HCT116 (cell line): ENCODE results near the gene MRPS12. TPM values are rescaled to one million over a fixed set of nuclear protein-coding genes. Genes with fewer than 3 reads are reported as not detected.

Experiments
- ATAC-seq: fragments of 200-7000 bp; cut with Tn5 transposase; 2 replicates; pipeline ENCODE4 v1.9.1; 2020; ENCODE audit warnings: mild to moderate bottlenecking, moderate library complexity
- BruUV-seq: library from RNA; stranded (reverse); fragments of 400-500 nt; replicated peaks from 2 replicates; lab custom pipeline; 2021; lab: Mats Ljungman, UMichigan
- CTCF ChIA-PET: fragments of 300-600 bp; sonication (Branson Sonifier 250); formaldehyde crosslinking; loops from one replicate; lab custom pipeline; 2021; ENCODE audit warnings: antibody characterized with exemption; lab: Charles Lee
- POLR2A ChIA-PET: fragments of 300-600, 350-600 bp; sonication (Branson Sonifier 250); formaldehyde crosslinking; loops from one replicate; lab custom pipeline; 2021; ENCODE audit warnings: antibody characterized with exemption; lab: Charles Lee
- RAD21 ChIA-PET, 2 experiments: fragments of 300-600 bp; sonication (Branson Sonifier 250); formaldehyde crosslinking; loops; one replicate each; lab custom pipeline; 2023; ENCODE audit warnings: low total read pairs in 2 of 2; ENCODE audit not compliant: uncharacterized antibody in 2 of 2, unreplicated experiment in 2 of 2, low non-redundant PET in 1 of 2; lab: Charles Lee
- DNase-seq: peaks from one replicate; pipeline ENCODE4 v3.0.0-alpha.2; 2010; ENCODE audit warnings: low read depth, low spot score
- H2AFZ ChIP-seq: fragments of 200-600 bp; shearing (Covaris generic), sonication (generic); 2 replicates; pipeline ENCODE4 v1.6.1; 2017; ENCODE audit warnings: low read depth, mixed run types, mixed read lengths, antibody characterized with exemption, low read length; ENCODE audit not compliant: poor library complexity, severe bottlenecking
- H3K27ac ChIP-seq: 2 replicates; pipeline ENCODE4 v1.5.1; 2012; ENCODE audit warnings: low read depth, low read length
- H3K27me3 ChIP-seq: fragments of 200-600 bp; sonication (generic); 2 replicates; pipeline ENCODE4 v1.6.1; 2016; ENCODE audit warnings: mixed run types, low read length, mixed read lengths; ENCODE audit not compliant: insufficient read depth
- H3K36me3 ChIP-seq, 2 experiments: fragments of 200-500 bp in 1 of 2; fragments of 200-600 bp in 1 of 2; sonication (Bioruptor generic) in 1 of 2; sonication (generic) in 1 of 2; 2 replicates each; pipeline versions ENCODE4 v1.5.1 to v1.6.1; 2014 to 2016; ENCODE audit warnings: low read length in 2 of 2, inconsistent platforms in 1 of 2, mixed read lengths in 1 of 2, mixed run types in 1 of 2; ENCODE audit not compliant: insufficient read depth in 2 of 2, control insufficient read depth in 1 of 2
- H3K4me1 ChIP-seq, 2 experiments: fragments of 200-600 bp in 1 of 2; sonication (generic) in 1 of 2; 2 replicates each; pipeline versions ENCODE4 v1.5.1 to v1.6.1; 2012 to 2017; ENCODE audit warnings: low read length in 2 of 2, inconsistent platforms in 1 of 2, mild to moderate bottlenecking in 1 of 2, mixed read lengths in 1 of 2, mixed run types in 1 of 2, moderate library complexity in 1 of 2; ENCODE audit not compliant: insufficient read depth in 2 of 2, control insufficient read depth in 1 of 2
- H3K4me2 ChIP-seq: fragments of 200-600 bp; sonication (generic); 2 replicates; pipeline ENCODE4 v1.6.1; 2017; ENCODE audit warnings: mixed run types, low read length, mixed read lengths
- H3K4me3 ChIP-seq, 2 experiments: fragments of 200-600 bp in 1 of 2; sonication (generic) in 1 of 2; replicated peaks in 1 of 2; 2 replicates each; pipeline ENCODE4 v1.5.1; 2011 to 2016; ENCODE audit warnings: low read length in 2 of 2, control low read depth in 1 of 2, low read depth in 1 of 2, mild to moderate bottlenecking in 1 of 2, mixed read lengths in 1 of 2, mixed run types in 1 of 2
- H3K79me2 ChIP-seq: fragments of 200-600 bp; sonication (generic); 2 replicates; pipeline ENCODE4 v1.6.1; 2017; ENCODE audit warnings: mild to moderate bottlenecking, mixed run types, low read length, moderate library complexity, mixed read lengths; ENCODE audit not compliant: insufficient read depth
- H3K9ac ChIP-seq: fragments of 200-600 bp; sonication (generic); 2 replicates; pipeline ENCODE4 v1.6.1; 2016; ENCODE audit warnings: low read length, mixed read lengths
- H3K9me2 ChIP-seq: fragments of 200-600 bp; sonication (generic), shearing (Covaris generic); 2 replicates; pipeline ENCODE4 v1.6.1; 2017; ENCODE audit warnings: mixed run types, mild to moderate bottlenecking, moderate library complexity; ENCODE audit not compliant: insufficient read depth
- H3K9me3 ChIP-seq, 2 experiments: fragments of 200-500 bp in 1 of 2; fragments of 200-600 bp in 1 of 2; sonication (Bioruptor generic) in 1 of 2; sonication (generic) in 1 of 2; 2 replicates each; pipeline ENCODE4 v1.6.1; 2014 to 2017; ENCODE audit warnings: low read length in 2 of 2, mixed read lengths in 2 of 2, inconsistent platforms in 1 of 2, low read depth in 1 of 2, mild to moderate bottlenecking in 1 of 2, mixed run types in 1 of 2, moderate library complexity in 1 of 2; ENCODE audit not compliant: control insufficient read depth in 1 of 2, insufficient read depth in 1 of 2
- H4K20me1 ChIP-seq: fragments of 200-600 bp; sonication (generic), shearing (Covaris generic); 2 replicates; pipeline ENCODE4 v1.6.1; 2017; ENCODE audit warnings: mixed run types, mild to moderate bottlenecking, moderate library complexity; ENCODE audit not compliant: insufficient read depth
- CBX3 ChIP-seq: IDR thresholded peaks from 2 replicates; pipeline ENCODE4 v1.6.1; 2012; ENCODE audit warnings: low read depth
- EGR1 ChIP-seq: IDR thresholded peaks from 2 replicates; pipeline ENCODE4 v1.6.1; 2012; ENCODE audit warnings: low read depth
- EZH2phosphoT487 ChIP-seq: fragments of 200-600 bp; IDR thresholded peaks from 2 replicates; pipeline ENCODE4 v1.6.1; 2018; ENCODE audit warnings: antibody characterized with exemption, borderline replicate concordance
- FOSL1 ChIP-seq: IDR thresholded peaks from 2 replicates; pipeline ENCODE4 v1.6.1; 2012; ENCODE audit warnings: low read depth
- JUND ChIP-seq: IDR thresholded peaks from 2 replicates; pipeline ENCODE4 v1.6.1; 2012
- POLR2A ChIP-seq: IDR thresholded peaks from 2 replicates; pipeline ENCODE4 v1.7.0; 2011; ENCODE audit warnings: borderline replicate concordance; ENCODE audit not compliant: insufficient read depth, insufficient read length; ENCODE audit errors: extremely low read depth
- RAD21 ChIP-seq: IDR thresholded peaks from 2 replicates; pipeline ENCODE4 v1.6.1; 2012; ENCODE audit warnings: low read depth, mild to moderate bottlenecking
- REST ChIP-seq: IDR thresholded peaks from 2 replicates; pipeline ENCODE4 v1.6.1; 2012; ENCODE audit warnings: low read depth
- SIN3A ChIP-seq: IDR thresholded peaks from 2 replicates; pipeline ENCODE4 v1.6.1; 2012; ENCODE audit warnings: low read depth
- SP1 ChIP-seq: IDR thresholded peaks from 2 replicates; pipeline ENCODE4 v1.6.1; 2012; ENCODE audit warnings: low read depth
- SRF ChIP-seq: IDR thresholded peaks from 2 replicates; pipeline ENCODE4 v1.6.1; 2012; ENCODE audit warnings: low read depth
- TCF7L2 ChIP-seq: IDR thresholded peaks from 2 replicates; pipeline ENCODE4 v1.7.0; 2011; ENCODE audit warnings: borderline replicate concordance, inconsistent platforms; ENCODE audit not compliant: insufficient read depth, insufficient read length; ENCODE audit errors: extremely low read depth
- YY1 ChIP-seq: IDR thresholded peaks from 2 replicates; pipeline ENCODE4 v1.6.1; 2011; ENCODE audit warnings: low read length, low read depth, moderate library complexity, mild to moderate bottlenecking; ENCODE audit not compliant: insufficient replicate concordance; ENCODE audit errors: extremely low read depth
- ZFX ChIP-seq: fragments of 450-650 bp; IDR thresholded peaks from 2 replicates; pipeline ENCODE4 v1.6.1; 2017
- ZNF274 ChIP-seq: fragments of 200-500 bp; sonication (Bioruptor generic); IDR thresholded peaks from 2 replicates; pipeline ENCODE4 v1.6.1; 2014; ENCODE audit warnings: mild to moderate bottlenecking, low read depth, low read length, inconsistent platforms
- intact Hi-C: fragments of 100-400 bp; cut with micrococcal nuclease; formaldehyde crosslinking; loops from 2 replicates; pipeline ENCODE4 v1.10.0; 2022
- total RNA-seq: library from RNA; stranded (reverse); gene quantifications from one replicate; pipeline ENCODE4 v1.2.1, GENCODE V29; 2021; ENCODE audit not compliant: unreplicated experiment
- TF ChIP-seq, protein P1 (sequence below): IDR thresholded peaks from 2 replicates; pipeline ENCODE4 v1.6.1; 2011; ENCODE audit warnings: mild to moderate bottlenecking, low read length, moderate library complexity; ENCODE audit not compliant: insufficient replicate concordance; ENCODE audit errors: extremely low read depth
- TF ChIP-seq, protein P2 (sequence below), 3 experiments: fragments of 200-600 bp in 1 of 3; sonication (generic) in 1 of 3; IDR thresholded peaks in 2 of 3; conservative IDR thresholded peaks in 1 of 3; 2 replicates each; pipeline ENCODE4 v1.5.1; 2012 to 2017; ENCODE audit warnings: low read depth in 2 of 3, low read length in 2 of 3, antibody characterized with exemption in 1 of 3, borderline replicate concordance in 1 of 3, control low read depth in 1 of 3, mild to moderate bottlenecking in 1 of 3, mixed read lengths in 1 of 3, mixed run types in 1 of 3, moderate library complexity in 1 of 3; ENCODE audit not compliant: insufficient read depth in 1 of 3
- TF ChIP-seq, protein P3 (sequence below): IDR thresholded peaks from 2 replicates; pipeline ENCODE4 v1.6.1; 2012

MRPS12 gene
- total RNA-seq, 1 experiment from 2014 or later, result 97.7 TPM

GRCh38 chr19:38933544-38933943 lies 2.8 kb downstream of the MRPS12 start:
- H3K4me1 ChIP-seq, result peaks cover 11 to 20% of the 10 kb centered on the region in 2 experiments; a peak in 3 of 4 replicates
- RAD21 ChIA-PET, result interaction anchor here in 1 of 2 experiments (0.7 kb wide), 1 partner anchor 124 kb away, joined by 3 read pairs; no protein-coding TSS in a partner anchor
- no peak overlapping the region for H3K9ac ChIP-seq
- ATAC-seq, result no peak
- intact Hi-C loops, result loop anchor here (5.0 to 10.0 kb wide), 3 partner anchors 201 to 419 kb away; no protein-coding TSS in a partner anchor
- DNase-seq, result no peak
- peaks cover 0 to 9% of the 10 kb centered on the region in 2 experiments; a peak in 1 of 4 replicates for H3K9me3 ChIP-seq
- no peak overlapping the region for H3K4me3 ChIP-seq
- H2AFZ ChIP-seq, result no peak overlapping the region
- TF ChIP-seq SP1, result no peak
- TF ChIP-seq ZFX, result no peak
- no peak for TF ChIP-seq EGR1
- TF ChIP-seq YY1, result no peak
- TF ChIP-seq, protein P1, sequence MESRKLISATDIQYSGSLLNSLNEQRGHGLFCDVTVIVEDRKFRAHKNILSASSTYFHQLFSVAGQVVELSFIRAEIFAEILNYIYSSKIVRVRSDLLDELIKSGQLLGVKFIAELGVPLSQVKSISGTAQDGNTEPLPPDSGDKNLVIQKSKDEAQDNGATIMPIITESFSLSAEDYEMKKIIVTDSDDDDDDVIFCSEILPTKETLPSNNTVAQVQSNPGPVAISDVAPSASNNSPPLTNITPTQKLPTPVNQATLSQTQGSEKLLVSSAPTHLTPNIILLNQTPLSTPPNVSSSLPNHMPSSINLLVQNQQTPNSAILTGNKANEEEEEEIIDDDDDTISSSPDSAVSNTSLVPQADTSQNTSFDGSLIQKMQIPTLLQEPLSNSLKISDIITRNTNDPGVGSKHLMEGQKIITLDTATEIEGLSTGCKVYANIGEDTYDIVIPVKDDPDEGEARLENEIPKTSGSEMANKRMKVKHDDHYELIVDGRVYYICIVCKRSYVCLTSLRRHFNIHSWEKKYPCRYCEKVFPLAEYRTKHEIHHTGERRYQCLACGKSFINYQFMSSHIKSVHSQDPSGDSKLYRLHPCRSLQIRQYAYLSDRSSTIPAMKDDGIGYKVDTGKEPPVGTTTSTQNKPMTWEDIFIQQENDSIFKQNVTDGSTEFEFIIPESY, result no peak
- TF ChIP-seq JUND, result no peak
- no peak for TF ChIP-seq SRF
- TF ChIP-seq SIN3A, result no peak
- TF ChIP-seq POLR2A, result no peak
- TF ChIP-seq, protein P2, sequence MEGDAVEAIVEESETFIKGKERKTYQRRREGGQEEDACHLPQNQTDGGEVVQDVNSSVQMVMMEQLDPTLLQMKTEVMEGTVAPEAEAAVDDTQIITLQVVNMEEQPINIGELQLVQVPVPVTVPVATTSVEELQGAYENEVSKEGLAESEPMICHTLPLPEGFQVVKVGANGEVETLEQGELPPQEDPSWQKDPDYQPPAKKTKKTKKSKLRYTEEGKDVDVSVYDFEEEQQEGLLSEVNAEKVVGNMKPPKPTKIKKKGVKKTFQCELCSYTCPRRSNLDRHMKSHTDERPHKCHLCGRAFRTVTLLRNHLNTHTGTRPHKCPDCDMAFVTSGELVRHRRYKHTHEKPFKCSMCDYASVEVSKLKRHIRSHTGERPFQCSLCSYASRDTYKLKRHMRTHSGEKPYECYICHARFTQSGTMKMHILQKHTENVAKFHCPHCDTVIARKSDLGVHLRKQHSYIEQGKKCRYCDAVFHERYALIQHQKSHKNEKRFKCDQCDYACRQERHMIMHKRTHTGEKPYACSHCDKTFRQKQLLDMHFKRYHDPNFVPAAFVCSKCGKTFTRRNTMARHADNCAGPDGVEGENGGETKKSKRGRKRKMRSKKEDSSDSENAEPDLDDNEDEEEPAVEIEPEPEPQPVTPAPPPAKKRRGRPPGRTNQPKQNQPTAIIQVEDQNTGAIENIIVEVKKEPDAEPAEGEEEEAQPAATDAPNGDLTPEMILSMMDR (IDR thresholded peaks at IDR 0.05 in 2 of 3, conservative IDR thresholded peaks at IDR 0.05 in 1 of 3; ENCODE audit: borderline replicate concordance in 1 of 3, insufficient read depth in 1 of 3, low read depth in 2 of 3, low read length in 2 of 3), result no peak
- TF ChIP-seq EZH2phosphoT487, result no peak
- no peak for TF ChIP-seq REST
- TF ChIP-seq TCF7L2, result no peak
- no peak for TF ChIP-seq RAD21
- TF ChIP-seq FOSL1, result no peak
- no peak for TF ChIP-seq ZNF274
- no peak for TF ChIP-seq CBX3
- TF ChIP-seq, protein P3, sequence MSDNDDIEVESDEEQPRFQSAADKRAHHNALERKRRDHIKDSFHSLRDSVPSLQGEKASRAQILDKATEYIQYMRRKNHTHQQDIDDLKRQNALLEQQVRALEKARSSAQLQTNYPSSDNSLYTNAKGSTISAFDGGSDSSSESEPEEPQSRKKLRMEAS, result no peak
- no peak overlapping the region for H3K27ac ChIP-seq
- peaks cover 7 to 25% of the 10 kb centered on the region in 2 experiments for H3K36me3 ChIP-seq
- no TSS peak for BruUV-seq
- no peaks in the 10 kb centered on the region for H4K20me1 ChIP-seq
- no peaks in the 10 kb centered on the region for H3K27me3 ChIP-seq
- no peak overlapping the region for H3K4me2 ChIP-seq
- CTCF ChIA-PET, result interaction anchor here (0.9 kb wide), 1 partner anchor 85 kb away, joined by 3 read pairs; no protein-coding TSS in a partner anchor
- peaks cover 45% of the 10 kb centered on the region for H3K79me2 ChIP-seq
- no peaks in the 10 kb centered on the region for H3K9me2 ChIP-seq
- POLR2A ChIA-PET, result no interaction called here
